Stimulated activated CD8-positive, alpha-beta memory T cell treated with anti-CD3 and anti-CD28 coated beads, Interleukin-15, amount 100 ng/mL, for 48 hours (primary cell): ENCODE results near the gene TOP3A.

Experiments
- DNase-seq, 2 donors: peaks; one replicate each; pipeline ENCODE4 v3.0.0-alpha.2; 2020; ENCODE audit warnings: low read depth in 2 of 2

TOP3A gene

DNA sequence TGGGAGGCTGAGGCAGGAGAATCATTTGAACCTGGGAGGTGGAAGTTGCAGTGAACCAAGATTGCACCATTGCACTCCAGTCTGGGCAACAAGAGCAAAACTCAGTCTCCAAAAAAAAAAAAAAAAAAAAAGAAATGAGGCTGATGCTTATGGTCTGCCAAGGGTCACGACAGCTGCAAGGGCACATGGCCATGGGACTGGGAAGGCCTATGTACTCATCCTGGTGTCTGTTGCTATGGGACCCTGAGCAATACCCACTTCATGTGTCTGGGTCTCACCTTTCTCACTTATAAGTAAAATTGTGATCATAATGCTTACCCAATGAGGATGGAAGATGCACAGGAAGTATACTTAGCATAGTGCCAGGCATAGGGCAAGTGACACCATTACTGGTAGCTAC, 37.7 kb downstream of the TOP3A start:
- DNase-seq, result no peak

DNA sequence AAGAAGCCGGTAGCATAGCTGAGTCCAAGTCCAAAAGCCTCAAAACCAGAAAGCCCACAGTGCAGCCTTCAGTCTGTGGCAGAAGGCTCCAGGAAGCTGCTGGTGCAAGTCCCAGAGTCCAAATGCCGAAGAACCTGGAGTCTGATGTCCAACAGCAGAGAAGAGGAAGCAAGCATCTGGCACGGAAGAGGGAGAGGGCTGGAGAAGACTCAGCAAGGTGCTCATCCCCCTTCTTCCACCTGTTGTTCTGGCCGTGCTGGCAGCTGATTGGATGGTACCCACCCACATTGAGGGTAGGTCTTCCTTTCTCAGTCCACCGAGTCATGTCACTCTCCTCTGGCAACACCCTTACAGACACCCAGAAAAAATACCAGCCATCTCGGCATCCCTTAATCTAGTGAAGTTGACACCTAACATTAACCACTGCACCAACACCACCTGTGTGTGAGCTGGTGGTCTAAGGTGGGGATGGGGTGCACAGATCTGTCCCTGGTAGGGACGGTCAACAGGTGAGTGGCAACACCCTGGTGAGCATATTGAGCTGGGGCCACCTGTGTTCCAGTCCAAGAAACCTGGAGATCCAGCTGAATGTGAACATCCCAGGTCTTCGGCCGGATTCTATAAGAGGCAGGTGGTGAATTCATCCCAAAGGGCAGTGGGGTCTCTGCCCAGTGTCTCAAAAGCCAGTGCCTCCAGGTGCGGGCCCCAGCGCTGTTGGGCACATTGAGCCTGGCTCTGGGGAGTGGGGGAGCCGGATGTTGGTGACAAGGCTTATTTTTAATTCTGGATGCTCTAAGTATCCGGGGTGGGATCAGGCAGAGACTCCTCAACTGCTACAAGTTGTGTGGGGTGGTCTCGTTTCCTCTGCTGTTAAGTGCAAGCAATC, 44.5 kb downstream of the TOP3A start:
- DNase-seq, result no peak

DNA sequence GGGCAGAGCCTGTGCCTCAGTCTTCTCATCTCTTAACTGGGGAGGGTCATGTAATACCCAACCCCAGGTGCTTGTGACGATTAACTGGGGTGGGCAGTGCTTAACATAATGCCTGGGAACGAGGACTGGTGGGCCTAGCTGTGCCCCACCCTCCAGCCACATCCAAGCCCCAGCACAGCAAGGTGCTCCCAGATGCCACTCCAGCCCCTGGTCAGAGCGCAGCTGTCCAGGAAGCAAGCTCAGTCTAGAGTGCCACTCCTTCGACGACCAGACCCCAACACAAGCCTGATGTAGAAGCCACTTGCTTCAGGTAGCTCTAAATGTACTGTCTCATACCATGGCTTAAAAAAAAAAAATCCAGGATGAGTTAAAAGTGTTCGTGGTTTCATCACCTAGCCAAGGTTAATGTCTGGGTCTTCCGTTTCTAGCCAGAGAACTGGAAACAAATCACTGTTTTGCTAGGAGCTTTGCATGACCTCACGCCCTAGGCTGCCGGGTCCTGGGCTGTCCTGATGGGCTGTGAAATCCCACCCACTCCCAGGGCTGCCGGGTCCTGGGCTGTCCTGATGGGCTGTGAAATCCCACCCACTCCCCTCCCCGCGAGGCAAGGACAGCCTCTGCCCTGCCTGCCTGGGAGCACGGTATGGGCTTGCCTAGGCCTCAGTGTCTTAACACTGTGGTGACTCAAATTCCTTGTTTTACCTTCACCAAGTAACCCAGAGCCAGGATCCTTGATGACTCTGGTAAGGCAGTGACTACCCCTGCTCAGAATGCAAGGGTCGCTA, 46.7 kb downstream of the TOP3A start:
- no peak for DNase-seq

DNA sequence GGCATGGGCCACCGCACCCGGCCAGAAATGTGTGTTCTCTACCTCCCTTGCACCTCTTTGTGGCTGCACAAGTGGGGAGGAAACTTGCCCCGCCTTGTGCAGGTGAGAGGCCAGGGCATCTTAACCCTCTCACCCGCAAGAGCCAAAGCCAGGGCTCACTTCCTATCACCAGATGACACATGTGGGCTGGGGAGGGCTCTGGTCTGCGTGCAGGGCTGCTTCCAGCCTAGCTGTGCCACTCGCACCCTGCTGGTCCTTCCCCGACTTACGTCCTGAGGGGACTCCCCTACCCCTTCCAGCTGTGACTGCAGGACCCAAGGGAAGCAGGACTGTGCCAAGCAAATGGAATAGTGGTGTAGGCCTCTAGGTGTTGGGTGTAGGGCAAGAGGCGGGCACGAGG, 47.4 kb downstream of the TOP3A start:
- no peak for DNase-seq

DNA sequence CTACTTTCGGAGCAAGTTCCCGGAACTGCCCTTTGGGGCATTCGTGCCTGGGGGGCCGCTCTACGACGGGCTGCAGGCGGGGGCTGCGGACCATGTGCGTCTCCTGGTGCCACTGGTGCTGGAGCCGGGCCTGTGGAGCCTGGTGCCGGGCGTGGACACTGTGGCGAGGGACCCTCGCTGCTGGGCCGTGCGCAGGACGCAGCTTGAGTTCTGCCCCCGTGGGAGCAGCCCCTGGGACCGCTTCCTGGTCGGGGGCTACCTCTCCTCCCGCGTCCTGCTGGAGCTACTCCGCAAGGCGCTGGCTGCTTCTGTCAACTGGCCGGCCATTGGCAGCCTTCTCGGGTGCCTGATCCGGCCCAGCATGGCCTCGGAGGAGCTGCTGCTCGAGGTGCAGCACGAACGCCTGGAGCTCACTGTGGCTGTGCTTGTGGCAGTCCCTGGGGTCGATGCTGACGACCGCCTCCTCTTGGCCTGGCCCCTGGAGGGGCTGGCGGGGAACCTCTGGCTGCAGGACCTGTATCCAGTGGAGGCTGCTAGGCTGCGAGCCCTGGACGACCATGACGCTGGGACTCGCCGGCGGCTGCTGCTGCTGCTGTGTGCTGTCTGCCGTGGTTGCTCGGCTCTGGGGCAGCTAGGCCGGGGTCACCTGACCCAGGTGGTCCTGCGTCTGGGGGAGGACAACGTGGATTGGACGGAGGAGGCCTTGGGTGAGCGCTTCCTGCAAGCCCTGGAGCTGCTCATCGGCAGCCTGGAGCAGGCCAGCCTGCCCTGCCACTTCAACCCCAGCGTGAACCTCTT, 50.7 kb downstream of the TOP3A start:
- no peak for DNase-seq

DNA sequence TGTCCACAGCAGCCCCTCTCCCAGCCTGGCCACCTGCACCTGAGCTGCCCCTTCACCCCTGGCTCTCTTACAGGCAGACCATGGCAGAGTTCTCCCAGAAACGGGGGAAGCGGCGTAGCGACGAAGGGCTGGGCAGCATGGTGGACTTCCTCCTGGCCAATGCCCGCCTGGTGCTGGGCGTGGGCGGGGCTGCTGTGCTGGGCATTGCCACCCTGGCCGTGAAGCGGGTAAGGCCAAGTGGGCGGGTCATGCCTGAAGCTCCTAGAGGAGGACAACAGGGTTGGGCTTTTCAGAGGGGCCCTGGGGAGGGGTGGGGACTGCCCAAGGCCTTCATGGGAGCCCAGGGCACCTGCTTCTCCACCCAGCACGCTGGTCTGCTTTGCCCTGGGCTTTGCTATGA, 52.2 kb downstream of the TOP3A start:
- DNase-seq, result no peak

DNA sequence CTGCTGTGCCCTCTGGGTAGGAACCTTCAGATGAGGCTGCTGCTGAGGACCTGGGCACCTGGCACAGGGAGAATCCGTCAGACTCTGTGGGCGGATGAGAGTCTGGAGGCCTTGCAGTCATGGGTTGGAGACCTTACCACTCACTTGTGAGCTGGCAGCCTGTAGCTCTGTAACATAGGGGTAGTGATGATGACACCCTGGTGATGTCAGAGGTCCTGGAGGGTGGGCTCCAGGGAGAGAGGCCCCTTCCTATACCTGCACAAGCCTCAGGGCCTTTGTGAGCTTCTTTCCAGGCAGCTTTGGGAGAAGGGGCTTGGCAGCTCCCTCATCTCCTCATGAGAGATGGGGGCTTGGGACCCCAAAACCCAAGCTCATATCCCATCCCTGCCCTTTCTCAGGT, 52.7 kb downstream of the TOP3A start:
- no peak for DNase-seq

DNA sequence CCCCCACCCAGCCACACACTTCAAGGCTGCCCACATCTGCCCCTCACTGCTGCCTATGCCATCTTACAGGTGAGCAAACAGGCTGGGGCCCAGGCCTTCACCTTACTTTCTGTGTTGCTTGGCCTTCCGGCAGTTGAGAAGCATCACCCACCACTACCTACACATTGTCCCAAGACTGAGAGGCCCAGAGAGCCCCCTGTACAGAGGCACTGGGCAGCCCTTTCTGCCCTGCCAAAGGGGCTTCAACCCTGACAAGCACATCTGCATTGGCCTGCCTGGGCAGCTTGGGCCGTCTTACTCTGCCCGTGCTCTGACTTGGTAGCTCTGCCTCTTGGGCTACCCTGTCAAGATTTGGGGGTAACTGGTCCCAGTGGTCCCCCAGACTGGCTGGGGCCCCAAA, 53.1 kb downstream of the TOP3A start:
- DNase-seq, result no peak

DNA sequence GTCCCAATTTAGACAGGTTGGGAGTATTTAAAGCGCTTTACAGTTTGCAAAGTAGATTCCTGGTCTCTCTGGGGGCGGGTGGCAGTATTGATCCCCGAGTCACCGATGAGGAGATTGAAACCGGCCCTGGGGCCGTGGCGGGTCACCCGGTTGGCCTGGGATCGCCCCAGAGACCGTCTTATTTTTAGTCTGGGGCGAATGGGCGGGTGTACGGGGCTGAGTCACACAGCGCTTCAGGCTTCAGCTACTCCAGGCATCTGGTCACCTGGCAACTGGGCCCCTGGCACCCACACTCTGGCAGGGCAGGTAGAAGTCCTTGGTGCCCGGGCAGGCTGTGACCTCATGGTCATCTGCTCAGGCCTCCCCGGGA, 53.7 kb downstream of the TOP3A start:
- DNase-seq, result peak in 1 of 2 donors; percentile 28

DNA sequence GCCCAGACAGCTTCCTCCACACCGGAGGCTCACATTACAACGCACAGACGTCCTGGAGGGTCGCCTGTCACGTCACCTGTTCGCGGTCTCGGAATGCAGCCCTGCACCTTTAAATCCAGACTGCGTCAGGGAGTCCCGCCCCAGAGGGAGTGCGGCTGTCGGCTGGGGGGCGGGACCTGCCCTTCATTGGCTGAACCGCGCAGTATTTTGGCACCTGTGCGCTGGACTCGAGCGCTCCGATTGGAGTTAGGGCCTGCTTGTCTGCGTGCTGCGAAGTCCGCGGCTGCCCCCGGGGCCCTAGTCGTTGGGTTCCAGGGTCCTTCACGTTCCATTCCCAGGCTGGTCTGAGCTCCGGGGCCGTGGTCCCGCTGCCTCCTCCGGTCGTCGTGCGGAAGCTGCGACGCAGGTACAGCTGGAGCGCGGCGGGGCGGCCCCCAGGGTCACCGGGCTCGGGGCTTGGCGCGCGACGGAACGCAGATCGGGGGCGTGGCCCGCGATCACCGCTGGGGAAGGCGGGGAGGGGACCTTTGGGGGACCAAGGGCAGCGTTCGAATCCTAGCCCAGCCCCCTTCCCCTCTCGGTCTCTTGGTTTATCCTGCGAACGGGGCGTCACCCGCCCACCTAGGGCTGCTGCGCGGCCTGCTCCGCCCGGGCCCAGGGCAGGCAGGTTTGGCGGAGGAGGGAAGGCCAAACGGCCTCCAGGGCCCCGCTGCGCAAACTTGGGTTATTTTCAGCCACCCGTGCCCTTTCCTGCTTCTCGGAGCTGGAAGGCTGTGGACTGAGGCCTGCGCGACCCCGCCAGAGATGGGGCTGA, 54.3 kb downstream of the TOP3A start, which contains the start of gene MIEF2:
Gene MIEF2, plus strand, starts transcription at position 331 of the 814 bp plus-strand sequence. CDS start 2,059 bp downstream, outside the sequence.
- DNase-seq, result peak; percentile 91 to 93

DNA sequence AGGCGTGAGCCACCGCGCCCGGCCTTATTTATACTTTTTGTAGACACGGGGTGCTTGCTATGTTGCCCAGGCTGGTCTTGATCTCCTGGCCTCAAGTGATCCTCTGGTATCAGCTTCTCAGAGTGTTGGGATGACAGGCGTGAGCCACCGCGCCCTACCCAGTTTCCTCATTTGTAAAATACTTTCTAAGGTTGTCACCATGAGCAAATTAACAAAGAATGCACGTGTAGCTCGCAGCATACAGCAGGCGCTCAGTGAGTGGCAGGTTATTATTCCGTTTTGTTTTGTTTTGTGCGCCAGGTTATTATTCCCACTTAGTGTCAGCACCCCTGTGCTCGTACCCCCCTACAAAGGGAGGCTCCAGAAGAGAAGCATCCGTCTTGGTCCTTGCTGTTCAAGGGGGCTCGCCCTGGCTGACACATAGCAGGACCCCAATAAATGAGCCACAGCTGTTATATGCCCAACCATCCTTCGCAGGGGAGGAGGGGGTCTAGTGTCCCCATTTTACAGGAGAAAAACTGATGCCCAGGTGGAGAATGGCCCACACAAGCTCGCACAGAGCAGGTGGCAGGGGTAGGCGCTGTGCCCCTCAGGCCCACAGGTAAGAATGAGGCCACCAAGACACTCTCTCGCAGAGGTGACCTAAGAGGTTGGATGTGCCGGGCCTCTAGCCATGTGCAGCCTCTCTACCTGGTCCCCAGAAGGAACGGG, 55.0 kb downstream of the TOP3A start:
- DNase-seq, result no peak

DNA sequence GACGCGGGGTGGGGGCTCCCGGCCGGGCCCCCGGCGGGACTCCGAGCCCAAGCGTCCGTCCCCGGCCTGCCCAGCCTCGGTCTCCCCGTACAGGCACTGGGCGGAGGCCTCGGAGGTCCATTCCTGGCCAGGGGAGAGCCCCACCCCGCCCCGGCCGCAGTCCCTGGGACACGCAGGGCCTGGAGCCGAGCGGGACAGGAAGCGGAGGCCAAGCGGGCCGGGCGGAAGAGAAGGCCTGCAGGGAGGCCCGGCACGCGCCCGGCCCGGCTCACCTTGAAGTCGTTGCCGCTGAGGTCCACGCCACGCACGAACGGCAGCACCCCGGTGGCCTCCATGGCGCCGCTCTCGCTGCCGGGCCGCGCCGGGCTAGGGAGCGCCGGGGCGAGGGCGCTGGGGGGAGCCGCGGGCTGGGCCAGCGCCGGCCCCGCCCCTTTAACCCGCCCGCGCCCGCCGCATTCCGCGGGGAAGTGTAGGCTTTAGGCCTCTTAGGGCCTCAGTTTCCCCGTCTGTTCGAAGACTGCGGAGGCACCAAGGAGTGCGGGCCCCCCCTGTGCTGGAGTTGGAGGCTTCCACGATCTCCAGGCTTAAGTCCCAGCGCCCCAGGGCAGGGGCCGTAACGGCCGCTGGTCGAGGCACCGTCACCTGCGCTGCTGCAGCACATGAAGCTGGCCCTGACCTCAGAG, 56.3 kb downstream of the TOP3A start, which contains the start of gene FLII:
Gene FLII, minus strand, starts transcription at position 383 of the 683 bp plus-strand sequence. Its CDS starts 48 bp downstream, at position 335.
- peak in 1 of 2 donors; percentile 31 for DNase-seq

DNA sequence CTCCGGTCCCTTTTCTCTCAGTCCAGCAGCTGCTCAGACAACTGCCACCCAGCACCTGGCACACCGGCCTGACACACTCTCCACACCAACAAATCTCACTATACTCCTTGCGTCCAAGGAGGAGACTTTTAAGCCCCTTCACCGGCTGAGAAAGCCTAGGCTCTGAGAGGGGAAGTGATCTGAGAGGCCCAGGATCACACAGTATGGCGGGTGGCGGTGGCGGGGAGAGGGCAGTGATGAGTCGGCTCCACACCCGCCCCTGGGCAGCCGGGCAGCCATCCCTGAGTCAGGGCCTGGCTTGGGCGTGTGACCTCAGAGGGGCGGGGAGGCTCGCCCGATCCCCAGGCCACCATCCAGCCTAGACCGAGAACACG, 56.8 kb downstream of the TOP3A start:
- DNase-seq, result peak; percentile 25 to 37

DNA sequence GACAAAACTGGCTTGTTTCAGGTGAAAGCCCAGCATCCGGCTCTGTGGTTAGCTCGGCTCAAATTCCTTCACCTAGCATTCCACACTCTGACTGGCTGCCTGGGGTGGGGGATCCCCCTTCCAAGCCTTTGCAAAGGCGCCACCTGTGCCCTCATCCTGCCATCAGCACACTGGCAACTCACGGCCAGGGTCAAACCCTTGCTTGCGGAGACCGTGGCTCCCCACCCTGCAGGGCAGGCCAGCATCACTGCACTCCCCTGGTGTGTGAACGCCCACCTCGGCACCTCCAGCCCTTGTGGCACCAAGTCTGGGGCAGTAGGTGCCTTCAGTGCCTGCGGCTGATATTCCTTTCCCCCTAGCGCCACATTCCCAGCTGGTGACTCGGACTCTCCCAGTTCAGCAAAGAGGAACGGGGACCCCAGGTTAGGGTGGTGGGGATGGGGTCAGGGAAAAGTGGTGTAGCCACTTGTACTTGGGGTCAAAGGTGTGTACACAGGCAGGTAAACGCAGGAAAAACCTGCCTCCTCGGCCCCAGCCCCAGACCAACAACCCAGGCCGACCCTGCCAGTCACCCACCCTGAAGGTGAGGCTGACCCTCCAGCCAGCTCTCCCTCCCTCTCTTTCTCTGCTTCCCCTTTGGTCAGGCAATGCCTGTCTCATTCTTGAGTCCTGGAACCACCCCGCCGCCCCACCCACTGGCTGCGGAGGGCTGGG, 57.4 kb downstream of the TOP3A start:
- no peak for DNase-seq

DNA sequence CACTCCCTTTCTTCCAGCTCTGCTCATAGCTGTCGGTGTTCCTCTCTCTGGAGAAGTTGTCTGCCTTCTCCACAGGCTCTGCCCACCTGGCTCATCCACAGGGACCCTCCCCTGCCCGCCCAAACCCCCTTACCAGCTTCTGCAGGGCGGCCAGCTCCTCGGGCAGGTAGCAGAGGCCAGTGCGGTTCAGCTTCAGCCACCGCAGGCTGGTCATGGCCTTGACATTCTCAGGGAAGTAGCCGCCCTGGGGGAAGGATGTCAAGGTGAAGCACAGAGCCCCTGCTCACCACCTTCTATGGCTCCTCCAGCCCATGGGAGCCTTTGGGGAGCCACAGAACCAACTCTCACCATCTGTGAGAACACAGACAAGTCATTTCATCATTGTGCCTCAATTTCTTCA, 58.0 kb downstream of the TOP3A start:
- DNase-seq, result no peak

DNA sequence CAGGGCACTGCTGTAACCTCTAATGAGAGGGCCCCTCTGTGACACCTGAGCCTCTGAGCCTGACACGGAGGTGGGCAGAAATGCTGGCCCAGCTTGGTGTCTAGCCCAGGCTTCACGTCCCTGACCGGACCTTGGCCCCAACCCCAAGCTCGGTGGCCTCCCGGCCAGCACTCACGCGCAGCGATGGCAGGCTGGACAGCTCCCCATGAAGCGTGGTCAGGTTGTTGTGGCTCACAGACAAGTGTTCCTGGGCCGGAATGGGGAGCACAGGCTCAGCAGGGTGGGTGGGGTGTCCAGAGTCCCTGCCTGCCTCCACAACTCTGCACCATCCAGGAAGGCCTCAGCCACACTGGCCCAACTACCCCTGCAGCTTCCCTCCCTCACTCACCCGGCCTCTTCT, 58.4 kb downstream of the TOP3A start:
- no peak for DNase-seq

DNA sequence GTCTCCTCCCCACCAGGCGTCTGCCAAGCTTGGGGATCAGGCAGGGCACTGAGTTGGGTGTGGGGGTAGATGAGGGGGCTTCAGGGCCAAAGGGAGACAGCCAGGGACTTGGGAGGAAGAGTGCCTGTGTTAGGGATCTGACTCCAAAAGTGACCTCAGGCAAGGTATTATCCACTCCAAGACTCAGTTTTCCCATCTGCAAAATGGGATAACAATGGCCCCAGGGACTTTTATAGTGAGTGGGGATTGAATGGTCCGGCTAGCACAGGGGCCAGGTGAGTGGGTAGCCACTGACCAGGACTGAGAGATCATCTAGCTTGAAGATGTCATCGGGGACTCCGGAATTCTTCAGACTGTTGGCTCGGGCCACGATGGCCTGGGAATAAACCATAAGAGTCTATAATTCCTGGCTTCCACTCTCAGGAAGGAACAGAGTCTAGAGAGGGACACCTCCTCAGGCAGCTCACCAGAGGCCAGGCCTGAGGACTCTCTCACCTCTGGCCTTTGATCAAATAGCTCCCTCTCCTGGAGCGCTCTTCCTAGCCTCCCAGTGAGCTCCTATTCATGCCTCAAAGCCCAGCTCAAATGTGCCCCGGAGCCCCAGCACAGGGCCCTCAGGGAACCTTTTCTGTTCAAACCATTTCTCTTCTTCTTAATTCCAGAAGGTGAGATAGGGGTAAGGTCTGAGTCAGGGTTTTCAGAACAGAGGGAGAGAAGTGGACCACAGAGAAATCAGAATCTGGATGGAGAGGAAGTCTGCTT, 59.7 kb downstream of the TOP3A start:
- no peak for DNase-seq
